Measurements from ENCODE around the gene ZFAND3. TPM values are rescaled to one million over a fixed set of nuclear protein-coding genes. Genes with fewer than 3 reads are reported as not detected.

ZFAND3 gene
- total RNA-seq, 1 donor from 2014 or later: 32.7 TPM

- intact Hi-C loops (cut with DNase I): no loop called here
- no peaks in the 10 kb centered on the region for H3K36me3 ChIP-seq
- H3K9me3 ChIP-seq: no peaks in the 10 kb centered on the region
- no peak overlapping the region for H3K27ac ChIP-seq
- H3K4me3 ChIP-seq: no peak overlapping the region
- H3K27me3 ChIP-seq: no peaks in the 10 kb centered on the region
- no peak for DNase-seq (ENCODE audit: low spot score in 2 of 2)
- TF ChIP-seq CTCF (IDR thresholded peaks at IDR 0.05): no peak
- peaks cover 0 to 14% of the 10 kb centered on the region in 2 donors for H3K4me1 ChIP-seq
These were observed 178.8 kb downstream of the ZFAND3 start for GRCh38 chr6:37998366-37998765.

- H3K4me1 ChIP-seq: peaks cover 0 to 2% of the 10 kb centered on the region in 2 donors
- no peaks in the 10 kb centered on the region for H3K9me3 ChIP-seq
- H3K4me3 ChIP-seq: no peak overlapping the region
- intact Hi-C loops (cut with DNase I): no loop called here
- H3K27ac ChIP-seq: no peak overlapping the region
- no peaks in the 10 kb centered on the region for H3K36me3 ChIP-seq
- no peaks in the 10 kb centered on the region for H3K27me3 ChIP-seq
- TF ChIP-seq CTCF (IDR thresholded peaks at IDR 0.05): no peak
- no peak for DNase-seq (ENCODE audit: low spot score in 2 of 2)
These were observed 181.9 kb downstream of the ZFAND3 start for GRCh38 chr6:38001386-38001785.

- Histone ChIP-seq H3K27ac (no peak overlapping the region), H3K4me1 (no peaks in the 10 kb centered on the region), H3K36me3 (no peaks in the 10 kb centered on the region), H3K27me3 (no peaks in the 10 kb centered on the region), H3K4me3 (no peak overlapping the region), H3K9me3 (no peaks in the 10 kb centered on the region)
- intact Hi-C loops (cut with DNase I): no loop called here
- no peak for TF ChIP-seq CTCF (IDR thresholded peaks at IDR 0.05)
- no peak for DNase-seq (ENCODE audit: low spot score in 2 of 2)
These were observed 185.4 kb downstream of the ZFAND3 start for GRCh38 chr6:38004908-38005307.

- intact Hi-C loops (cut with DNase I): loop anchor here (10.0 kb wide), 1 partner anchor 307 kb away; no protein-coding TSS in a partner anchor
- Histone ChIP-seq H3K4me3 (no peak overlapping the region), H3K36me3 (no peaks in the 10 kb centered on the region), H3K4me1 (peaks cover 0 to 2% of the 10 kb centered on the region in 2 donors), H3K27ac (no peak overlapping the region), H3K9me3 (peaks cover 0 to 7% of the 10 kb centered on the region in 2 donors), H3K27me3 (no peaks in the 10 kb centered on the region)
- DNase-seq (ENCODE audit: low spot score in 2 of 2): no peak
- TF ChIP-seq CTCF (IDR thresholded peaks at IDR 0.05): no peak
These were observed 192.4 kb downstream of the ZFAND3 start for GRCh38 chr6:38011937-38012336.

GRCh38 chr6:38012573-38012972 is 193.0 kb downstream of the ZFAND3 start:
- Histone ChIP-seq H3K27ac (no peak overlapping the region), H3K4me3 (no peak overlapping the region), H3K36me3 (no peaks in the 10 kb centered on the region), H3K9me3 (peaks cover 0 to 7% of the 10 kb centered on the region in 2 donors), H3K27me3 (no peaks in the 10 kb centered on the region), H3K4me1 (peaks cover 0 to 7% of the 10 kb centered on the region in 2 donors)
- peak in 2 of 3 experiments; percentile 40 to 42 for TF ChIP-seq CTCF (IDR thresholded peaks at IDR 0.05)
- DNase-seq (ENCODE audit: low spot score in 2 of 2): no peak
- intact Hi-C loops (cut with DNase I): loop anchor here (10.0 kb wide), 1 partner anchor 308 kb away; no protein-coding TSS in a partner anchor

GRCh38 chr6:38015341-38015740 is 195.8 kb downstream of the ZFAND3 start:
- no peaks in the 10 kb centered on the region for H3K36me3 ChIP-seq
- peaks cover 0 to 7% of the 10 kb centered on the region in 2 donors for H3K4me1 ChIP-seq
- DNase-seq (ENCODE audit: low spot score in 2 of 2): no peak
- no peaks in the 10 kb centered on the region for H3K27me3 ChIP-seq
- no peak for TF ChIP-seq CTCF (IDR thresholded peaks at IDR 0.05)
- H3K9me3 ChIP-seq: peaks cover 0 to 7% of the 10 kb centered on the region in 2 donors
- no peak overlapping the region for H3K4me3 ChIP-seq
- H3K27ac ChIP-seq: no peak overlapping the region
- intact Hi-C loops (cut with DNase I): loop anchor here (10.0 kb wide), 1 partner anchor 311 kb away; no protein-coding TSS in a partner anchor

Data from ascending aorta (tissue), 2 donors.